Ishikawa (cell line): Measurements from ENCODE around the gene PRPF40B.

ENCODE experiments used
- CEBPB ChIP-seq: IDR thresholded peaks from 2 replicates; pipeline ENCODE4 v1.6.1; 2012
- CREB1 ChIP-seq: IDR thresholded peaks from 2 replicates; pipeline ENCODE4 v1.6.1; 2012; ENCODE audit warnings: low read depth
- EGR1 ChIP-seq: IDR thresholded peaks from 2 replicates; pipeline ENCODE4 v1.6.1; 2012
- EP300 ChIP-seq: IDR thresholded peaks from 2 replicates; pipeline ENCODE4 v1.6.1; 2012; ENCODE audit warnings: borderline replicate concordance
- FOXM1 ChIP-seq: IDR thresholded peaks from 2 replicates; pipeline ENCODE4 v1.6.1; 2012; ENCODE audit warnings: low read depth, borderline replicate concordance
- NFIC ChIP-seq: IDR thresholded peaks from 2 replicates; pipeline ENCODE4 v1.6.1; 2012
- RAD21 ChIP-seq: IDR thresholded peaks from 2 replicates; pipeline ENCODE4 v1.6.1; 2012; ENCODE audit warnings: low read depth
- TAF1 ChIP-seq: IDR thresholded peaks from 2 replicates; pipeline ENCODE4 v1.6.1; 2012; ENCODE audit warnings: low read depth, mild to moderate bottlenecking
- TCF12 ChIP-seq: IDR thresholded peaks from 2 replicates; pipeline ENCODE4 v1.6.1; 2012; ENCODE audit warnings: low read depth
- TEAD4 ChIP-seq: IDR thresholded peaks from 2 replicates; pipeline ENCODE4 v1.6.1; 2012
- YY1 ChIP-seq: IDR thresholded peaks from 2 replicates; pipeline ENCODE4 v1.6.1; 2012; ENCODE audit warnings: low read depth
- ZBTB7A ChIP-seq: IDR thresholded peaks from 2 replicates; pipeline ENCODE4 v1.6.1; 2012; ENCODE audit warnings: low read depth
- TF ChIP-seq, protein P1 (sequence below): IDR thresholded peaks from 2 replicates; pipeline ENCODE4 v1.6.1; 2012
- TF ChIP-seq, protein P2 (sequence below): IDR thresholded peaks from 2 replicates; pipeline ENCODE4 v1.6.1; 2012
- TF ChIP-seq, protein P3 (sequence below): IDR thresholded peaks from 2 replicates; pipeline ENCODE4 v1.6.1; 2012; ENCODE audit warnings: low read depth, mild to moderate bottlenecking

The PRPF40B gene

DNA sequence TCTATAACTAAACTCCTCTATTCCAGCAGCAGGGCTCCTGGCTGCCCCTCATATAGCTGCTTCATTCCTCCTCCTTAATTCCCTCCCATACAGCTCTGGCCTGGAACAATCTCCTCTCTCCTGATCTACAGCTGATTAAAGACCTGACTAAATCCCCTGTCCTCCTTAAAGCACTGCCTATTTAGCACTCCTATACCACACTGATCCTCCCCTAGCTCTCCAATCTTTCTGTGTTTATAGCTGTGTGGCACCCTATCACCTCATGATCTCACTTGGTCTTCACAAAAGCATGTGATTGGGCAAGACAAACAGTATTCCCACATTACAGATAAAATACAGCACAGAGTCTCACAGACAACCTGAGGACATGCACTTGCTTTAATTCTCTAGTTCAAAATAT is 66.4 kb downstream of the PRPF40B start:
- TF ChIP-seq RAD21 (no peak), TAF1 (no peak), TCF12 (no peak), CEBPB (no peak), EGR1 (no peak), FOXM1 (no peak), ZBTB7A (no peak), CREB1 (no peak), EP300 (no peak)
- TF ChIP-seq, protein P1, sequence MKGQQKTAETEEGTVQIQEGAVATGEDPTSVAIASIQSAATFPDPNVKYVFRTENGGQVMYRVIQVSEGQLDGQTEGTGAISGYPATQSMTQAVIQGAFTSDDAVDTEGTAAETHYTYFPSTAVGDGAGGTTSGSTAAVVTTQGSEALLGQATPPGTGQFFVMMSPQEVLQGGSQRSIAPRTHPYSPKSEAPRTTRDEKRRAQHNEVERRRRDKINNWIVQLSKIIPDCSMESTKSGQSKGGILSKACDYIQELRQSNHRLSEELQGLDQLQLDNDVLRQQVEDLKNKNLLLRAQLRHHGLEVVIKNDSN = no peak

- no peak for TF ChIP-seq TEAD4
- TF ChIP-seq ZBTB7A = no peak
- TF ChIP-seq TCF12 = no peak
- TF ChIP-seq NFIC = no peak
- no peak for TF ChIP-seq CEBPB
- TF ChIP-seq CREB1 = no peak
- no peak for TF ChIP-seq FOXM1
- no peak for TF ChIP-seq EGR1
- no peak for TF ChIP-seq TAF1
- TF ChIP-seq, protein P2, sequence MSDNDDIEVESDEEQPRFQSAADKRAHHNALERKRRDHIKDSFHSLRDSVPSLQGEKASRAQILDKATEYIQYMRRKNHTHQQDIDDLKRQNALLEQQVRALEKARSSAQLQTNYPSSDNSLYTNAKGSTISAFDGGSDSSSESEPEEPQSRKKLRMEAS = no peak
- TF ChIP-seq, protein P3, sequence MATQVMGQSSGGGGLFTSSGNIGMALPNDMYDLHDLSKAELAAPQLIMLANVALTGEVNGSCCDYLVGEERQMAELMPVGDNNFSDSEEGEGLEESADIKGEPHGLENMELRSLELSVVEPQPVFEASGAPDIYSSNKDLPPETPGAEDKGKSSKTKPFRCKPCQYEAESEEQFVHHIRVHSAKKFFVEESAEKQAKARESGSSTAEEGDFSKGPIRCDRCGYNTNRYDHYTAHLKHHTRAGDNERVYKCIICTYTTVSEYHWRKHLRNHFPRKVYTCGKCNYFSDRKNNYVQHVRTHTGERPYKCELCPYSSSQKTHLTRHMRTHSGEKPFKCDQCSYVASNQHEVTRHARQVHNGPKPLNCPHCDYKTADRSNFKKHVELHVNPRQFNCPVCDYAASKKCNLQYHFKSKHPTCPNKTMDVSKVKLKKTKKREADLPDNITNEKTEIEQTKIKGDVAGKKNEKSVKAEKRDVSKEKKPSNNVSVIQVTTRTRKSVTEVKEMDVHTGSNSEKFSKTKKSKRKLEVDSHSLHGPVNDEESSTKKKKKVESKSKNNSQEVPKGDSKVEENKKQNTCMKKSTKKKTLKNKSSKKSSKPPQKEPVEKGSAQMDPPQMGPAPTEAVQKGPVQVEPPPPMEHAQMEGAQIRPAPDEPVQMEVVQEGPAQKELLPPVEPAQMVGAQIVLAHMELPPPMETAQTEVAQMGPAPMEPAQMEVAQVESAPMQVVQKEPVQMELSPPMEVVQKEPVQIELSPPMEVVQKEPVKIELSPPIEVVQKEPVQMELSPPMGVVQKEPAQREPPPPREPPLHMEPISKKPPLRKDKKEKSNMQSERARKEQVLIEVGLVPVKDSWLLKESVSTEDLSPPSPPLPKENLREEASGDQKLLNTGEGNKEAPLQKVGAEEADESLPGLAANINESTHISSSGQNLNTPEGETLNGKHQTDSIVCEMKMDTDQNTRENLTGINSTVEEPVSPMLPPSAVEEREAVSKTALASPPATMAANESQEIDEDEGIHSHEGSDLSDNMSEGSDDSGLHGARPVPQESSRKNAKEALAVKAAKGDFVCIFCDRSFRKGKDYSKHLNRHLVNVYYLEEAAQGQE = no peak
These were observed 69.5 kb downstream of the PRPF40B start for GRCh38 chr12:49692851-49693250.

GRCh38 chr12:49693931-49694444 is 70.6 kb downstream of the PRPF40B start:
- TF ChIP-seq TCF12 (no peak), FOXM1 (no peak), TEAD4 (no peak), CEBPB (no peak), YY1 (no peak), NFIC (no peak), RAD21 (no peak)
- TF ChIP-seq, protein P2 = no peak
